ENCODE data around the gene SLC25A26.

The SLC25A26 gene

GRCh38 chr3:66425032-66425431, 204.2 kb downstream of the SLC25A26 start:
- no peak overlapping the region for H3K4me3 ChIP-seq (ENCODE audit: low read depth, low read length)
- TF ChIP-seq, protein P1, sequence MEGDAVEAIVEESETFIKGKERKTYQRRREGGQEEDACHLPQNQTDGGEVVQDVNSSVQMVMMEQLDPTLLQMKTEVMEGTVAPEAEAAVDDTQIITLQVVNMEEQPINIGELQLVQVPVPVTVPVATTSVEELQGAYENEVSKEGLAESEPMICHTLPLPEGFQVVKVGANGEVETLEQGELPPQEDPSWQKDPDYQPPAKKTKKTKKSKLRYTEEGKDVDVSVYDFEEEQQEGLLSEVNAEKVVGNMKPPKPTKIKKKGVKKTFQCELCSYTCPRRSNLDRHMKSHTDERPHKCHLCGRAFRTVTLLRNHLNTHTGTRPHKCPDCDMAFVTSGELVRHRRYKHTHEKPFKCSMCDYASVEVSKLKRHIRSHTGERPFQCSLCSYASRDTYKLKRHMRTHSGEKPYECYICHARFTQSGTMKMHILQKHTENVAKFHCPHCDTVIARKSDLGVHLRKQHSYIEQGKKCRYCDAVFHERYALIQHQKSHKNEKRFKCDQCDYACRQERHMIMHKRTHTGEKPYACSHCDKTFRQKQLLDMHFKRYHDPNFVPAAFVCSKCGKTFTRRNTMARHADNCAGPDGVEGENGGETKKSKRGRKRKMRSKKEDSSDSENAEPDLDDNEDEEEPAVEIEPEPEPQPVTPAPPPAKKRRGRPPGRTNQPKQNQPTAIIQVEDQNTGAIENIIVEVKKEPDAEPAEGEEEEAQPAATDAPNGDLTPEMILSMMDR (IDR thresholded peaks at IDR 0.05; ENCODE audit: low read depth, low read length) = no peak

GRCh38 chr3:66425576-66426114, 204.8 kb downstream of the SLC25A26 start:
- TF ChIP-seq, protein P1 (IDR thresholded peaks at IDR 0.05; ENCODE audit: low read depth, low read length) = no peak
- no peak overlapping the region for H3K4me3 ChIP-seq (ENCODE audit: low read depth, low read length)

DNA sequence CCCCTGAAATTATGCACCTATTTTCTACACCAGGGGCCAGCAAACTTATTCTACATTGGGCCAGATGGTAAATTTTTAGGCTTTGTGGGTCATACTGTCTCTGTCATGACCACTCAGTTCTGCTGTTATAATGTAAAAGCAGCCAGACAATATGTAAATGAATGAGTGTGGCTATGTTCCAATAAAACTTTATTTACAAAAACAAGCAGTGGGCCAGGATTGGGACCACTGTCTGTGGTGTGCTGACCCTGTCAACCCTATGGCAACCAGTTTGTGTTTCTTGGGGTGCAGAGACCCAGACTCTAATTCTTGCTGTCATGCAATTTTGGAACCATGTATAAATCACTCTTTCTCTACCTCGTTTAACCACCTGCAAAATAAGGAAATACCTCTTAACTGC, 205.3 kb downstream of the SLC25A26 start:
- H3K4me3 ChIP-seq (ENCODE audit: low read depth, low read length) = no peak overlapping the region
- TF ChIP-seq, protein P1 (IDR thresholded peaks at IDR 0.05; ENCODE audit: low read depth, low read length) = no peak

DNA sequence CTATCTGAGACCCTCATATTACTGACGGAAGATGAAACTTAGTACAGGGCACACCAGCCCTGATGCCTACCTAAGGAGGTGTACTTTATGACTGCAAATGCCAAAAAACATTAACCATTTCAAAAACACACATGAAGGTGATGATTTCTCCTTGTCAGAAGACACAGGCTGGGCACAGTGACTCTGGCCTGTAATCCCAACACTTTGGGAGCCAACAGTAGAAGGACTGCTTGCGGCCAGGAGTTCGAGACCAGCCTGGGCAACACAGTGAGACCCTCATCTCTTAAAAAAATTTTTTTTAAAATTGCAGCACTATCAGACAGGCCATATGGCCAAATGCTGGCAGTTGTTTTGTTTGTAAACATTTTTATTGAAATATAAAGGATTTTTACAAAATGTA, 206.6 kb downstream of the SLC25A26 start:
- TF ChIP-seq, protein P1 (IDR thresholded peaks at IDR 0.05; ENCODE audit: low read depth, low read length) = no peak
- no peak overlapping the region for H3K4me3 ChIP-seq (ENCODE audit: low read depth, low read length)

GRCh38 chr3:66427951-66428474, 207.2 kb downstream of the SLC25A26 start:
- H3K4me3 ChIP-seq (ENCODE audit: low read depth, low read length) = no peak overlapping the region

More at GRCh38 chr3:66427951-66428474, 207.2 kb downstream of the SLC25A26 start:
- TF ChIP-seq, protein P1 (IDR thresholded peaks at IDR 0.05; ENCODE audit: low read depth, low read length) = no peak

Data from WI38 (cell line).